Glomerular visceral epithelial cell (primary cell): Measurements from ENCODE around the gene NOTCH2.
A peak's percentile ranks its signal among the peaks of the same experiment; 100 is the strongest.

Experiments used
- DNase-seq: peaks from one replicate; pipeline ENCODE4 v3.0.0-alpha.2; 2016; ENCODE audit errors: extremely low spot score

Gene NOTCH2

DNA sequence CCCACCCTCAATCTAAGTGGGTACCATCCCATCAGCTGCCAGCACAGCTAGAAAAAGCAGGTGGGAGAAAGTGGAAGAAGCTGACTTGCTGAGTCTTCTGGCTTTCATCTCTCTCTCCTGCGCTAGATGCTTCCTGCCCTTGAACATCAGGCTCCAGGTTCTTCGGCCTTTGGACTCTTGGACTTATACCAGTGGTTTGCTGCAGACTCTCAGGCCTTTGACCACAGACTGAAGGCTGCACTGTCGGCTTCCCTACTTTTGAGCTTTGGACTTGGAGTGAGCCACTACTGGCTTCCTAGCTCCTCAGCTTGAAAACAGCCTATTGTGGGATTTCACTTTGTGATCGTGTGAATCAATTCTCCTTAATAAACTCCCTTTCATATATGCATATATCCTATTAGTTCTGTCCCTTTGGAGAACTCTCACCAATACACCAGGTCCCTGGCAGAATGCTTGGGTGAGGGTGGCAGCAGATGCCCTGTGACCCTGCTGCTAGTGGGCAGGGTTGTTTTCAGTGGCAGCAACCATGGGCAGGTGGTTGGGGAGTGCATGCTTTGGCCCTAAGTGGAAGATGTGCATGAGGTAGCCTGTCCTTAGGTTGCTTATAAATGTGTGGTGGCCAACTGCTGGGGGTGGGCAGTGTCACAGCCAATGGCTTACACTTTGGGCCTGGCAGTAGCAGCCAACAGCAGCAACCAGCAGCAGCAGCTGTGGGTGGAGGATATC, 162.4 kb downstream of the NOTCH2 start:
- no peak for DNase-seq

DNA sequence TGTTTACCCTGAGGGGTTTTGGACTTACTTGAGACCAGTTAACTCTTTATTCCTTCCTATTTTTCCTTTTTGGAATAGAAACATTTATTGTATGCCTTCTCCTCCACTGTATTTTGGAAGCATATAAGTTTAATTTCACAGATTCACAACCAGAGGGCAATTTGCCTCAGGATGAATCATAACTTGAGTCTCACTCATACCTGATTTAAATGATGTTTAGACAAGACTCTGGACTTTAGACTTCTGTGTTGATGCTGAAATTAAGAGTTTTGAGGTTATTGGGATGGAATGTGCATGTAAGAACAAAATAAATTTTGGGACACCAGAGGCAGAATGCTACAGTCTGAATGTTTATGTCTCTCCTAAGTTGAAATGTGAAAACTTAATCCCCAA, 166.0 kb downstream of the NOTCH2 start:
- no peak for DNase-seq

DNA sequence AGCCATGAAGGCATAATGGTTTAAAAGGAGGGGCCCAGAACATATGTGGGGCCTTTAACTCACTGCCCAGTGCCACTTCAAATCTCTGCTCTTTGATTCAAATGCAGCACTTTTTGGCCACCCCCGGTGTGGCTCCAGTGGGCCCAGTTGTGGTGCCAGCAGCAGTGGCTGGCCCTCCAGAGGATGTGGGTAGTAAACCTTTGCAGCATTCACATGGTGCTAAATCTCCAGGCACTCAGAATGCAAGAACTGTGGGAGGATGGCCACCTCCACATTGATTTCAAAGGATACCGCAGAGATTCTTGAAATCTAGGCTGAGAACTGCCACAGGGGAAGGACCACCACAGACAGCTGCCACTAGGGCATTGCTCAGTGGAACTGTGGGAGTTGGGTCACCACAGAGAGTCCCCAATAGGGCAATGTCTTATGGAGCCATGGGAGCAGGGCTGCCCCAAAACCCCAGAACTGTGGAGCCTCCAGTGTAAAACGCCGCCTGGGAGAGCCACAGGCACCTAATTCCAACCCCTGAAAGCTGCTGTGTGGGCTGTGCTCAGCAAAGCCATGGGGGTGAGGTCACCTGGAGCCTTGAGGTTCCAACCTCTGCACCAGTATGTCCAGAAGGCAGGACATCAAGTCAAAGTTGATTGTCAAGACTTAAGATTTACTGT, 166.6 kb downstream of the NOTCH2 start:
- no peak for DNase-seq

DNA sequence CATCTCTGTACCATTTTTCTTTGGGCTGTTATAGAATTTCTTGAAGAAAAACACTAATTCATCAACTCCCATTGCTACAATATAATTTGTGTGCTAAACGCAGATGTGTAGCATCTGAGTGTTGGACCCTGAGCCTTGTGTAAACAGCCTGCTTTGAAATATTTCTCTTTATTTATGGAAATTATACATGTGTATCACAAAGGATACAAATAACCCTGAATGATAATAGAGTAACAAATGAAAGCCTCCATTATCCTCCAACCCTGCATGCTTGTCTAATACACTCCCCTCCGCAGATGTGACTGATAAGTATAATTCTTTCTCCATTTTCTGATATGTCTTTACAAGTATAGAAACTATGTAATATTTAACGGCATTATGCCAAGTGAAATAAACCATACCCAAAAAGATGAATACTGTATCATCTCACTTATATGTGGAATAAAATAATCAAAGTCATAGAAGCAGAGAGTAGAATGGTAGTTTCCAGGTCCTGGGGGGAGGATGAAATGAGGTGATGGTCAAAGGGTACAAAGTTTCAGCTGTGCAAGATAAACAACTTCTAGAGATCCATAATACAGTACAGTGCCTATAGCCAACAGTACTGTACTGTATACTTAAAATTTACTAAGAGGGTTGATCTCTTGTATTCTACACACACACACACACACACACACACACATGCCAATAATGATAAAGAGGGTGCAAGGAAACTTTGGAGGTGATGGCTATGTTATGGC, 170.3 kb downstream of the NOTCH2 start:
- no peak for DNase-seq

DNA sequence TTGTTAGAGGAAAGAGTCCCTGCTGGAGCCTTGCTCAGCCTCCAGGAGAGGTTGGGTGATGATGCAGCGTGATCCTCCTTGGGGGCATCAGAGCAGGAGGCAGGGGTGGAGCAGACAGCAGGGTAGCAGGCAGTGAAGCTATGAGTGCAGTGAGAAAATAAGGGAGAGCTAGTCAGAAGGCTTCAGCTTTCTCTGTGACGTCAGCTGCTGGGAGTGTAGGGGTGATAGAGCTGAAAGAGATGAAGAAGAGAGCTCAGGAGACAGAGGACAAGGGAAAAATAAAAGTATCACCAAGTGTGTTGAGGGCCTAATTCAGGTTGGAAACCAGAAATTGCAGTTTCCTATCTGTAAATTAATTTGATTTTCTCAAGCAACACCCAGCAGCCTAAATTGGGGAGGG, 170.9 kb downstream of the NOTCH2 start:
- DNase-seq: no peak

DNA sequence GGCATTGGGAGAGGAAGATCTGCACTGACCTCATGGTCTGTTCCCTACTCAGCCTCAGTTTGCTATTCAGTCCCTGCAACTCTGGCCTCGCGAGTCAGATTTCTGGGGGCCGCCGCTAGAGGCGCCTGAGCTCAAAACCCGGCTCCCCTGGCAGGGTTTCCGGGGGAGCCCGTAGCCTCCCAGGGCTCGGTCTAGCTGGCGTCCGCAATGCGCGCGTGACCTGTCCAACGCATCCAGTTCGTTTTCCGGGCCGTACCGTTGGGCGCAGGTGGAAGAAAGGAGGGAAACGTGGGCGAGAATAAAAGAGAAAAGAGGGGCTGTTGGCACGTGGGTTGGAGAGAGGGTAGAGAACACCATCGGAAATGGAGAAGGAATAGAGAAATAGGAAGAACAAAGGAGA, 173.2 kb downstream of the NOTCH2 start, which contains the start of gene ADAM30:
ADAM30 (minus strand) TSS at position 213 of the 400 bp plus-strand sequence; CDS start at position 34, 179 bp downstream.
- no peak for DNase-seq

DNA sequence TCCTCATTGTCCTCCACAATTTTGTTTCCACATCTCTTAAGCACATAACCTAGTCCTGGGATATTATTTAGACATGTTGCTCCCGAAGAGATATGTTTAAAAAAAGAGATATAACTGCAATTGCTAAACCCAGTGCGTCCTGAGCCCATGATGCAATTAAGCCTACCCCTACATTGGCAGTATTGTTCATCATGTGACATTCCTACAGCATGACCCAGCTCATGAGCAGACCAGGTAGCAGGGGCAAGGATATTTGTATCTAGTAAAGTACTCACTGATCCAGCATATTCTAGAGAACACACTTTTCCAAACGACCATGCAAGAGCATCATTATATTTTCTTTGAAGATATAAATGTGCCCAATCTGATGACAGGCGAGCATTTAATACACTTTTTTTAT, 174.4 kb downstream of the NOTCH2 start:
- no peak for DNase-seq

DNA sequence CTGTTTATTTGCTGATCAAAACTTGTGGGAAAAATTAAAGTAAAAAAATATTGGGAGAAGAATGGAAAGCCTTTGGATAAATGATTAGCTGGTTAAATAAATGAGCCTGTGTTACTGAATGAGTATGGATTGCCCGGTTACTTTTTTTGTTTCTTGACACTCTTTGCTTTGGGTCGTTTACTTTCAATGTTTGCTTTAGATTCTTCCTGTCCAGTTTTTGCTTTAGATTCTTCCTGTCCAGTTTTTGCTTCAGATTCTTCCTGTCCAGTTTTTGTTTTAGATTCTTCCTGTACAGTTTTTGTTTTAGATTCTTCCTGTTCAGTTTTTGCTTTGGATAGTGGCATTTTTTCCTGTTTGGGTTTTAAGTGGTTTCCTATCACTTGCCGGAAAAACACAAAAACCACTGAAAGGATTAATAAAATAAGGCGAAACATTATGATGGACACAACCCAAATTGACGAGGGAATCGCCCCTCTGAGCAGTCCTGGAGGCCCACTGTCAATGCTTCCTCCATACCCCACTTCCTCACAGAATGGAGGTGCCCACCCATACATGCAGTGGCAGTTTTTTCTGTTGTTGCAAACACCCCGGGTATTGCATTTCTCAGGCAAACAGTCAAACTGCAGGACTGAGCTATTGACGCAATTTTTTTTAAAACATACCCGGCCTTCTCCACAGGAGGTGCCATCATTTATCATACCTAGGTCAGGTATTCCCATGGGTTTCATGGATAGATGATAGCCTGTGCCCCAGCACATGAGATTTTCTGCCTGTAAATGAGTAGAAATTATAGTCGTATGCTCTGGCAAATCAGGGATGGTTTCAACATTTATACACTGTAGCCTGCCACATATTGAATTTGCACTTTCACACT, 175.4 kb downstream of the NOTCH2 start:
- DNase-seq: no peak

DNA sequence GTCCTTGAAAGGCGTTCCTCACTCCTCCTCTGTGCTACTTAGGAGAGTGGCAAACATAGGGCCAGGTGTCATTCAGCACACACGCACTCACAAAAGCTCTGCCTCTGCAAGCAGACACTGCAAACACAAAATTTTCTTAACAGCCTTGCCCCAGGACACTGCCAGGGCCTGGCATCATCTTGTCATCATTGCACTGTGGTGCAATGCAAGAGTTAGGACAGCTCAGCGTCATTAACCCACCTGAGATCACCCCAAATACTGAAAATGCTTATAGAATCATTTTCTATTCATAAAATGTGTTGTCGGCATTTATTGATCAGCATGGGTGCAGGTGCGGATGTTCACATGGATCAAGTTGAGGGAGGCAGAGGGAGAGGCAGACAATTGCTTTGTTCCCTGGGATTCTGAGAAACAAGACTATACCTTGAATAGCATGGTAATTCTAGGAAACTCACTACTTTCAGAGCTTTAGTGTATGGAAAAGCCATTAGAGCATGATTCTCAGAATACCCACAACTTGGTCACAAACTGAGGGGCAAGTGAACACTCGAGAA, 176.1 kb downstream of the NOTCH2 start:
- no peak for DNase-seq

DNA sequence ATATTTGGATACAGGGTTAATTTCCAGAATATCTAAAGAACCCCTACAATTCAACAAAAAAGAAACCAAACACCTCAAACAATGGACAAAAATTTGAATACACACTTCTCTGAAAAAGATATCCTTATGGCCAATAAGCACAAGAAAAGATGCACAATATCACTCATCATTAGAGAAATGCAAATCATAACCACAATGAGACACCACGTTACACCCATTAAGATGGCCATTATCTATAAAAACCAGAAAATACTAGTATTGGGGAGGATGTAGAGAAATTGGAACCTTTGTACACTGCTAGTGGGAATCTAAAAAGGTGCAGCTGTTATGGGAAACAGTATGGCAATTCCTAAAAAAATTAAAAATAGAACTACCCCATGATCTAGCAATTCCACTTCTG, 178.1 kb downstream of the NOTCH2 start:
- no peak for DNase-seq

DNA sequence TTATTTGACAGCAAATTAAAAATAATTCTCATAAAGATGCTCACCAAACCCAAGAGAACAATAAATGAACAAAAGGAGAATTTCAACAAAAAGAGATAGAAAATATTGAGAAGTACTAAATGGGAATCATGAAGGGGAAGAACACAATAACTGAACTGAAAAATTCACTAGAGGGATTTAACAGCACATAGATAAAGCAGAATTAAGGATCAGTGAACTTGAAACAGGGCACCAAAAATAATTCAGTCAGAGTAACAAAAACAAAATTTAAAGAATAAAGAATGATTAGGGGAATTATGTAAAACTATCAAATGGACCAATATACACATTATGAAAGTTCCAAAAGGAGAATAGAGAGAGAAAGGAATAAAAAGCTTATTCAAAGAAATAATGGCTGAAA, 181.0 kb downstream of the NOTCH2 start:
- no peak for DNase-seq

DNA sequence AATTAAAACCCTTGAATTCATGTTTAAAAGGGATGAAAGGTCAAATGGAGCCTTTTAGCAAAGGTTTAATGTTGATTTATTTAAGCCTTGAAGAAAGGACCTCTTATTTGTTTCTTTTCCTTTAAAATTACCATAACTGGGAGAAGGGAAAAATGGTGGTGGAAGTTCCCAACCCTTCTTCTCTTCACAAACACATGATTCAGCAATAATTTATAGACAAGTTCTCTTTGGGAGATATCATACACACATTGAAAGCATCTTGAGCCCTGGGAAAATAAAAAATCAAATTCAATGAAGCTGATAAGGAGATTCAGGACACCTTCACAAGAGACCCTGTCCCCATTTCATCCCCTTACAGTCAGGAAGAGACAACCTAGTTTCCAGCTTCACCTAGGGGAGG, 182.0 kb downstream of the NOTCH2 start:
- no peak for DNase-seq

DNA sequence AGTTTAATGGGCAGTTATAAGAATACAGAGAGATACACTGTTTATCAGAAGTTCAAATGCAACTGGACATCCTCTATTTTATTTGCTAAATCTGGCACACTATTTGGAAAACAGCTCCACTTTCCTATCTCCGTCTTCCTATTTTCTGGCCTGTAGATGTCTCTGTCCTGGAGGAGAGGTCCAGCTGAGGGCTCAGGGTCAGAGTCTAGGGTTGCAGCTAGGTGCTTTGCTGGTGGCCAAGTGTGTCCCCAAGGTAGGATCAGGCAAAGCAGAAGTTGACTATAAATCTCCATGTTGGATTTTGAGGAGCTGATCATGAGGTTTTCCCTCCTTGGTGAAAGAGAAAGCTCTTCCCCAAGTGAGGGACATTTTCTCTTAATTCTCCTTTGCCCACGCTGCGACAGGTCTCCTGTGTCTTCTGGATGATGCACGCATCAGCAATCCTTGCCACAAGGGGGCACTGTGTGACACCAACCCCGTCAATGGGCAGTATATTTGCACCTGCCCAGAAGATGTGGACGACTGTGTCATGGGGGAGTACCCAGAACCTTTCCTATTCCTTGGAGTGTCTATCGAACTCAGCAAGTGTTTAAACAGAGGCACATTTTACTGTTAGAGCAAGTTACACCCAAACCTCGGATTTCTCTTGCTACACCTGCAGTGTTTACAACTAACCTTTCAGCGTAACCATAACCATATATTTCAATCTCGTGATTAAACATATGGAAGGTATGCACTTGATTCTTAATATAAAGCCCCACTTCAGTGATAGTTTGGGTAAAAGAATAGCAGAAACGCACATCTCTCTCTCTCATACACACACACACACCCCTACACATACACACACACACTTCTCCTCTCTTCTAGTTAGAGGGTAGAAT, 183.3 kb downstream of the NOTCH2 start:
- peak; percentile 47 for DNase-seq

DNA sequence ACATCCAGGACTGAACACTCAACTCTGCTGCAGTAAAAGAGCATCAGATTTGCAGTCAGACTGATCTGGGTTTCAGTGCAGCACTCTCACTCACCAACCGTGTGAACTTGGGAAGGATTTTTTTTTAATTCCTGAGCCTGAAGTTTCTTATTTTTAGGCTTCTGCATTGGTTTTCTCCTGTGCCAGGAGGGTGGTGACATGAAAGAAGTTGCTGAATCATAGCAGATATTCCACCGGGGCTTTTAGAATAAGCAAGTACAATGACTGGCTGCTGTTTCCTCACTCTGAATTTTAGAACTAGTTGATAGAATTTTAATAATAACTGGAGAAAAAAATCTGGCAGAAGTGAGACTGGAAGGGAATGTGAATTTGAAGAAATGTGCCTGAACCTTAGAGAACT, 184.8 kb downstream of the NOTCH2 start:
- DNase-seq: no peak

DNA sequence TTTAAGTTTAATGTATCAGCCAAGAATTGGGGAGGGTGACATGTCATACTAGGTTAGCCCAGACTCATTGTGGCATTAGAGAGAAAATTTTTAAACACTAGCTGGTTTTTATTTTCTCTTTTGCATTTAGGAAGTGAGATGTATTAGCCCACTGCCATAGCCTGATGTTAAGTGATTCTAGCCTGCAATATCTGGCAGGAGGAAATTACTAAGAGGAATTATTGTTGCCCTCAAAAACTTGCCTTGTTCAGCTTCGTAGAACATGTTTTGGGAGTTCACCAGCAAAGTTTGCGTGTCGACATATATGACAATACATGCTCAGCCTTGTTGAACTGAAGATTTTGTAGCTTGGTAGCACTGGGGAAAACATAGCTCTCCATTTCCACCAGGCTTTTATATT, 185.6 kb downstream of the NOTCH2 start:
- no peak for DNase-seq

DNA sequence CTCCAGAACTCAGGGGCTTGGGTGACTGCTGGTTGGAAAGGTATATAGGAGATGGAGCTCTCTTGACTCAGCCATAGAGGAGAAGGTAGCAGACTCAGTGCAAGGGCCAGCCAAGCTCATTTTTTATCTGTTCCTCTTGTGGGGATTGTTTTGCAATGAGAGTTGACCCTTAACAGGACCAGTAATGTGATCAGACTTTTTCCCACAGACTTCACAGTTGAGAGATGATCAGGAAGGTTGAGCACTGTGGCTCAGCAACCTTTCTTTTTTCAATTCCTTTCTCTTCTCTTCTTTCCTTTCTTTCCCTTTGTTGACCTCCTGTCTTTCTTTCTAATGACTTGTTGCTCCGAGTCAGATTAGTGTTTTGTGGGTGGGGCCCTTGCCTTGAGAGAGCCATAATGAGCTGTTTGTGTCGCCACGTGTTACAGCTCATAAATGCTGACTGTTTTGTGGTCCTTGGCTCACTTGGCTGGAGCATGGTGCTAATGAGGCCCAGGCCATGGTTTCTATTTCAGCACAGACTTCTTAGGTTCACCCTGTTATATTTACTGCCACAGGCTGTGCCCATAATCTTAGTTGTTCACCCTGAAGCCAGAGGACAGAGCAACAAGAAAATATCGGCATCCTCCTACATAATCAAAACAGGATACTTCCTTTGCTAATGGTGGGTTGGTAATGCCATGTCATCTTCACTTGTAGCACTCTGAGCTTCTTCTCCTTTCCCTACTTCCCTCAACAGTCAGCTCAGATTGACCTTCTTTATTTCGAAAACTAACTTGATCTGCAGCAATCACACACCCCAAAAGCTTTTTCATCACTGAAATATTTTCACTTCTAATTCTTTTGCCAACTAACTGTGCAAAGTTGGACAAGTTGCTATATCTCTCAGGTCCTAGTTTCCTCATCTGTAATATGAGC, 187.1 kb downstream of the NOTCH2 start:
- no peak for DNase-seq

DNA sequence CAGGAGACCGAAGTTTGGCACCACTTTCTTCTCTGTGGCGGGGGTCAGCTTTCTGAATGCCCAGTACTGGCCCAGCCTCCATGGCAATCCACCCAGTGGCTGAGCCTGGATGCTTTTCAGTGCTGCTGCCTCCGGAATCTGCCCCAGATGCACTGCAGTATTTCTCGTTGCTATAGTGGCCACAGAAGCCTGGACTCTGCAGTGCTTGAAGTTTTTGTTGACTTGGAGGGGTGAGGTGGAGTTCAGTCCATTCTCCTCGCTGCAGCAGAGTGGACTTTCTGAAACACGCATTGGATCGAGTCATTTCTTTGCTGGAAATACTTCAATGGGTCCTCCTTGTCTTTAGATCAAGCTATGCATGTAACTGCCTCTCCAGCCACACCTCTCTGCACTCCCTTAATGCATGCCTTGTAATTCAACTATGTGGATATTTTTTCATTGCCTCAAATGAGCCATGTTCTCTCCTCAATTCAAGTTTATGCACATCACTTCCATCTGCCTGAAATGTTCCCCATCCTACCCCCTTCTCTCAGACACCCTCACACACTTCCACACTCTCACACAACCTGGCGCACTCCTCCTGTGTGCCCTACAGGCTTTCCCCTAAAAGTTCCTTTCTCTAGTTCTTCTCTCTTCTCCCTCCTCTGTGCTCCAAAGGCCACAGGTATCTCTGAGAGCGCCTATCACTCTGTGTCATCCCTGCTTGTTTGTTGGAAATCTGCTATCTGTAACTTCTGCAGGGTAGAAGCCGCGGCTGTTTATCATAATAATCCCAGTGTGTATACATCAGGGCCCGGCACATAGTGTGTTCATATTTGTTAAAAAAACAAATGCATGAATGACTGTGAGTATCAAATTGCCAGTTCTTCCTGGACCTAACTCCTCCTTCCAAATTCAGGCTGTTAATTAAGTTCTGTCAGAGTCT, 189.7 kb downstream of the NOTCH2 start:
- no peak for DNase-seq

DNA sequence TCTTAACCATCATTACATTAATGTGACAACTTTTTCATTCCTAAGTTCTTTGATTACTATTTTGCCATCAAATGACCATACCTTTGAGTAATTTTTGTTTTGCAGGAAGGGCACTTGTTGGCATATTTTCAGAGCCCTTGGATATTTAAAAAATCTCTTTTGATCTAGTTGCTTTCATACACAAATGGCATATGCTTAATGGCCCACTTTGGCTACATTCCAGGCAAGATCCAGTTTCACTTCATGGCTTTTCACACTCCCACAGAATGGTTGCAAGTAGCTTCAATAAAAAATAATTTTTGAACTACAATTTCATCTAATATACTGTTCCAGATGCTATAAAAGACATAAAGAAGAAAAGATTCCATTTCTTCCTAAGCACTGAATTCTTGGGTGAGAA, 191.3 kb downstream of the NOTCH2 start:
- DNase-seq: no peak
